ENCODE measurements around the gene ZDHHC17.

Gene ZDHHC17

GRCh38 chr12:76883811-76884210, 119.9 kb downstream of the ZDHHC17 start:
- no peaks in the 10 kb centered on the region for H3K36me3 ChIP-seq (ENCODE audit: control insufficient read depth, insufficient read depth, low read length)
- H3K4me1 ChIP-seq (ENCODE audit: control insufficient read depth, insufficient read depth, low read length), result peaks cover 10% of the 10 kb centered on the region
- no peaks in the 10 kb centered on the region for H3K9me3 ChIP-seq (ENCODE audit: control insufficient read depth, low read length)
- H3K9ac ChIP-seq (ENCODE audit: low read length), result no peak overlapping the region
- no peak overlapping the region for H3K4me3 ChIP-seq (ENCODE audit: low read length)
- peaks cover under 1% of the 10 kb centered on the region for H3K27me3 ChIP-seq (ENCODE audit: control insufficient read depth, insufficient read depth, low read length)

GRCh38 chr12:76888775-76889174, 124.9 kb downstream of the ZDHHC17 start:
- H3K27me3 ChIP-seq (ENCODE audit: control insufficient read depth, insufficient read depth, low read length), result no peaks in the 10 kb centered on the region
- H3K4me1 ChIP-seq (ENCODE audit: control insufficient read depth, insufficient read depth, low read length), result no peaks in the 10 kb centered on the region
- no peak overlapping the region for H3K4me3 ChIP-seq (ENCODE audit: low read length)
- no peak overlapping the region for H3K9ac ChIP-seq (ENCODE audit: low read length)
- H3K36me3 ChIP-seq (ENCODE audit: control insufficient read depth, insufficient read depth, low read length), result no peaks in the 10 kb centered on the region
- H3K9me3 ChIP-seq (ENCODE audit: control insufficient read depth, low read length), result no peaks in the 10 kb centered on the region

GRCh38 chr12:76890151-76891143, 126.5 kb downstream of the ZDHHC17 start:
- Histone ChIP-seq H3K36me3 (ENCODE audit: control insufficient read depth, insufficient read depth, low read length) (no peaks in the 10 kb centered on the region), H3K9ac (ENCODE audit: low read length) (no peak overlapping the region), H3K4me1 (ENCODE audit: control insufficient read depth, insufficient read depth, low read length) (no peaks in the 10 kb centered on the region), H3K4me3 (ENCODE audit: low read length) (no peak overlapping the region), H3K9me3 (ENCODE audit: control insufficient read depth, low read length) (no peaks in the 10 kb centered on the region), H3K27me3 (ENCODE audit: control insufficient read depth, insufficient read depth, low read length) (no peaks in the 10 kb centered on the region)

- Histone ChIP-seq H3K4me3 (ENCODE audit: low read length) (no peak overlapping the region), H3K9ac (ENCODE audit: low read length) (no peak overlapping the region), H3K9me3 (ENCODE audit: control insufficient read depth, low read length) (no peaks in the 10 kb centered on the region), H3K4me1 (ENCODE audit: control insufficient read depth, insufficient read depth, low read length) (no peaks in the 10 kb centered on the region), H3K27me3 (ENCODE audit: control insufficient read depth, insufficient read depth, low read length) (no peaks in the 10 kb centered on the region), H3K36me3 (ENCODE audit: control insufficient read depth, insufficient read depth, low read length) (no peaks in the 10 kb centered on the region)
Measured at GRCh38 chr12:76891609-76892008, 127.7 kb downstream of the ZDHHC17 start.

- Histone ChIP-seq H3K27me3 (ENCODE audit: control insufficient read depth, insufficient read depth, low read length) (no peaks in the 10 kb centered on the region), H3K36me3 (ENCODE audit: control insufficient read depth, insufficient read depth, low read length) (no peaks in the 10 kb centered on the region), H3K4me1 (ENCODE audit: control insufficient read depth, insufficient read depth, low read length) (no peaks in the 10 kb centered on the region), H3K9me3 (ENCODE audit: control insufficient read depth, low read length) (no peaks in the 10 kb centered on the region), H3K4me3 (ENCODE audit: low read length) (no peak overlapping the region), H3K9ac (ENCODE audit: low read length) (no peak overlapping the region)
Measured at GRCh38 chr12:76895796-76896195, 131.9 kb downstream of the ZDHHC17 start.

- Histone ChIP-seq H3K9me3 (ENCODE audit: control insufficient read depth, low read length) (no peaks in the 10 kb centered on the region), H3K27me3 (ENCODE audit: control insufficient read depth, insufficient read depth, low read length) (no peaks in the 10 kb centered on the region), H3K4me1 (ENCODE audit: control insufficient read depth, insufficient read depth, low read length) (no peaks in the 10 kb centered on the region), H3K9ac (ENCODE audit: low read length) (no peak overlapping the region), H3K36me3 (ENCODE audit: control insufficient read depth, insufficient read depth, low read length) (no peaks in the 10 kb centered on the region), H3K4me3 (ENCODE audit: low read length) (no peak overlapping the region)
Measured at GRCh38 chr12:76896274-76896673, 132.4 kb downstream of the ZDHHC17 start.

- no peaks in the 10 kb centered on the region for H3K27me3 ChIP-seq (ENCODE audit: control insufficient read depth, insufficient read depth, low read length)
- H3K9ac ChIP-seq (ENCODE audit: low read length), result no peak overlapping the region
- H3K36me3 ChIP-seq (ENCODE audit: control insufficient read depth, insufficient read depth, low read length), result no peaks in the 10 kb centered on the region
- H3K4me3 ChIP-seq (ENCODE audit: low read length), result no peak overlapping the region
- H3K9me3 ChIP-seq (ENCODE audit: control insufficient read depth, low read length), result no peaks in the 10 kb centered on the region
- no peaks in the 10 kb centered on the region for H3K4me1 ChIP-seq (ENCODE audit: control insufficient read depth, insufficient read depth, low read length)
Measured at GRCh38 chr12:76898442-76898841, 134.5 kb downstream of the ZDHHC17 start.

- Histone ChIP-seq H3K4me1 (ENCODE audit: control insufficient read depth, insufficient read depth, low read length) (no peaks in the 10 kb centered on the region), H3K4me3 (ENCODE audit: low read length) (no peak overlapping the region), H3K9ac (ENCODE audit: low read length) (no peak overlapping the region), H3K27me3 (ENCODE audit: control insufficient read depth, insufficient read depth, low read length) (no peaks in the 10 kb centered on the region), H3K36me3 (ENCODE audit: control insufficient read depth, insufficient read depth, low read length) (no peaks in the 10 kb centered on the region), H3K9me3 (ENCODE audit: control insufficient read depth, low read length) (no peaks in the 10 kb centered on the region)
Measured at GRCh38 chr12:76899522-76899921, 135.6 kb downstream of the ZDHHC17 start.

- Histone ChIP-seq H3K4me3 (ENCODE audit: low read length) (no peak overlapping the region), H3K9ac (ENCODE audit: low read length) (no peak overlapping the region), H3K27me3 (ENCODE audit: control insufficient read depth, insufficient read depth, low read length) (no peaks in the 10 kb centered on the region), H3K9me3 (ENCODE audit: control insufficient read depth, low read length) (no peaks in the 10 kb centered on the region), H3K36me3 (ENCODE audit: control insufficient read depth, insufficient read depth, low read length) (no peaks in the 10 kb centered on the region), H3K4me1 (ENCODE audit: control insufficient read depth, insufficient read depth, low read length) (no peaks in the 10 kb centered on the region)
Measured at GRCh38 chr12:76901628-76902380, 137.9 kb downstream of the ZDHHC17 start.

All from mucosa of stomach (tissue), 1 donor.